ENCODE data around the gene ABCD4.
A peak's percentile ranks its signal among the peaks of the same experiment; 100 is the strongest.
"Not testable (repeated sequence)": the region's sequence is repeated elsewhere in the genome, so short reads cannot be mapped to it uniquely, and the experiment has no call there.

Gene ABCD4

GRCh38 chr14:74302634-74303569 lies at the start of gene ABCD4:
Gene ABCD4 (minus strand): TSS chr14:74302934. CDS start chr14:74302912, 22 bp downstream.
- peak; percentile 92 for DNase-seq

DNA sequence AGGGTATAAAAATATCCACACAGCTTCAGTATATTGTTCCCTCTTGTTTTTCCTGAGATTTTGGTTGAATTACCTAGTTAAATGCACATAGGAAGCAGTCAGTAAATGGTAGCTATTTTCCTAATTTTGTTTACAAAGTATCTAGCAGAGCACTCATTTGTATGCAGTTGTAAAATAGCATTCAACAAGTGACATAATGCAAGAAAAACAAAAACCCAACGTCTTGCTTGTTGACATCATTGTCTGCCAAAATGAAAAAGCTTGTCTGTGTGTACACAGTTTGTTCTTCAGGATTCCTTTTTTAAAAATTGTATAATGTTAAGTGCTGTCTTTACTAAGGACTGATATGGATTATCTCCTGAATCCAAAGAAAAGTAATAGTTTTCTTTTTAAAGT lies 48.2 kb upstream of the ABCD4 start:
- no peak for DNase-seq

- DNase-seq, result no peak
Measured at GRCh38 chr14:74350211-74350927, 47.6 kb upstream of the ABCD4 start.

- DNase-seq, result no peak
Measured at GRCh38 chr14:74349757-74350156, 47.0 kb upstream of the ABCD4 start.

DNA sequence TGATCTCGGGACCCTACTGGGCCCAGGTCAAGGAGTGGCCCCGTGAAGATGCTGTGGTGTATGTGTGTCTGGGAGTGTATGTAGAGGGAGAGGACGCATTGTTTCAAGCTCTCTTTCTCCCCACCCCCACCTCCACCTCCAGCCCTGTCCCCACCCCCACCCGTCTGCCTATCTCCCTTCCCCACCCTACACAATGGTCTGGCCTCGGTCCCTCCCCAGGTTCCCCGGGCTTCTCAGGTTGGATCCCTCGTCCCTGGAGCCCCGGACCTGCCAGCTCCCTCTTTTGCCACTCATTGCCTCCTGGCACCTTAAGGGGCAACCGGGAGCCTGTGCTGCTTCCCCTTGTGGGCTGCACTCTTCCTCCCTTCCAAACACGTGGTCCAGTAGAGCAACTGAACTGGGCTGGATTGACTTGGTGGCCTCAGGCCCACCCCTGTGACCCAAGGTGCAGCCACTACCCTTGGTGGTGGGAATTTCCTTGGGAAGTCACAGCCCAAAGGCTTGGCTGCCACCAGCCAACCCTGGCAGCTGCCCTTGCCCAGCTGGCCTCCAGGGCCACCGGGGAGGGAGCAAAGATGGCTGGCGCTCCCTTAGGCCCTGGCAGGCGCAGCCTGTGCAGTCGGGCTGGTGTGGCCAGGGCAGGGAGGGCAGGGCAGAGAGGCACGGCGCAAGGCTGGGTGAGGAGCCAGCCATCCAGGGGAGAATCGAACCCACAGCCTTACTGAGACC lies 46.2 kb upstream of the ABCD4 start:
- no peak for DNase-seq

DNA sequence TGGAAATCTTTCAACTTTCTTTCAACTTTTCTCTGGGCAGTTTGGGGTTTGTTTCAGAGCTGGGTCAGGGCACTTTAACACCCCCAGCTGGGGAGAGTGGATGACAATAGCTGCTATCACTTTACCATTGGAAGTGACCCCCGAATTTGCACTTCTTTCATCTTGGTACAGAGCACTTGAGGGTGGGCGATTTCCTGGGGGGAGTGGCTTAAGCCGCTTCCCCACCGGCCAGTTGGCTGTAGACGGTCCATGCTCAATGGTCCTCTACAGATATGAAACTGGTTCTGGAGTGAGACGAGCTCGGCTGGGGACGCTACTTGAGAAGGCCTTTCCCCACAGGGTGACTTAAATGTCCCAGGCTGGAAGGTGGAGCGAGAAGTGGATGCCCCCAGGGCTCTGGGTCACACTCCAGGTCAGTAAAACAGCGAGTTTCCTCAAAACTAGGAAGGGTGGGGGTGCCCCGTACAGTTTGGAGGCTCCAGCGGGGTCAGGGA lies 45.6 kb upstream of the ABCD4 start, which contains the start of gene VRTN:
Gene VRTN (plus strand): TSS at position 231 of the 494 bp plus-strand sequence. CDS start 8,313 bp downstream, outside the sequence.
- DNase-seq, result no peak

- no peak for DNase-seq
Measured at GRCh38 chr14:74347795-74348100, 45.0 kb upstream of the ABCD4 start.

GRCh38 chr14:74347097-74347794 lies 44.5 kb upstream of the ABCD4 start:
- no peak for DNase-seq

- no peak for DNase-seq
Measured at GRCh38 chr14:74346341-74346740, 43.6 kb upstream of the ABCD4 start.

DNA sequence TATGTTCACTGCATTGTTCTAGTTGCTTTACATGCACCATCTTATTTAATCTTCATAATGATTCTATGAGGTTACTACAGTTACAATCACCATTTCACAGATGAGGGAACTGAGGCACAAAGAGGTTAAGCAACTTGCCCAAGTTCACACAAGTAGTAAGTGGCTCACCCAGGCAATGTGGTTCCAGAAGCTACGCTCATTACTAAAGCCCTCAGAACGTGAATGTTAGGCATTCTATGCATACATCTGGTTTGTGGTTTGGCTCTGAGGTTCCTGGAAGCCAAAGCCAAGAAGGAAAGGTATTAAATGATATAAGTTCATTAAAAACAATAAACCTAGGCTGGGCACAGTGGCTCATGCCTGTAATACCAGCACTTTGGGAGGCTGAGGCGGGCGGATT lies 31.2 kb upstream of the ABCD4 start:
- no peak for DNase-seq

DNA sequence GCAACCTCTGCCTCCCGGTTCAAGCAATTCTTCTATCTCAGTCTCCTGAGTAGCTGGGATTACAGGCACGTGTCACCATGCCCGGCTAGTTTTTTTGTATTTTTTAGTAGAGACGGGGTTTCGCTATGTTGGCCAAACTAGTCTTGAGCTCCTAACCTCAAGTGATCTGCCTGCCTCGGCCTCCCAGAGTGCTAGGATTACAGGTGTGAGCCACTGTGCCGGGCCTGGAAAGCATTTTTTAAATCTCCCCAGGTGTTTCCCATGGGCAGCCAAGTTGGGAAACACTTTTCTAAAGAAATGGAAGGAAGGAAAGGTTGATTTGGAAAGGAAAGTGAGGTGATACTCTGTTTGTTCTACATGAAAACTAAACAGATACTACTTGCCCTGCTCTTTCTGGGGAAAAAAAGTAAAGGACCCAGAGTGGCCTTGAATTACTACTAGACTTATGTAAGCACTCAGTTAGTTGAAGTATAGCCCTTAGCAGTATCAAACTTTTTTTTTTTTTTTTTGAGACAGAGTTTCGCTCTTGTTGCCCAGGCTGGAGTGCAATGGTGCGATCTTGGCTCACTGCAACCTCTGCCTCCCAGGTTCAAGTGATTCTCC lies 27.3 kb upstream of the ABCD4 start:
- not testable (repeated sequence) for DNase-seq

- no peak for DNase-seq
Measured at GRCh38 chr14:74326369-74327152, 23.8 kb upstream of the ABCD4 start.

DNA sequence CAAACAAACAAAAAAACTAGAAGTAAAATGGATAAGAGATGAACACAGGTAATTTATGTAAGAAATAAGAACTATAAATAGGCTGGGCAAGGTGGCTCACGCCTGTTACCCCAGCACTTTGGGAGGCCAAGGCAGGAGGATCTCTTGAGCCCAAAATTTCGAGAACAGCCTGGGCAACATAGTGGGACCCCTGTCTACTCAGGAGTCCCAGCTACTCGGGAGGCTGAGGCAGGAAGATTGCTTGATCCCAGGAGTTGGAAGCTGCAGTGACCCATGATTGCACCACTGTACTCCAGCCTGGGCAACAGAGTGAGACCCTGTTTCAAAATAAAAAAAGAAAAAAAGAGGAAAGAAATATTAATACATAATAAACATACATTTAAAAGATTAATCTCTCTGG lies 22.7 kb upstream of the ABCD4 start:
- DNase-seq, result no peak

DNA sequence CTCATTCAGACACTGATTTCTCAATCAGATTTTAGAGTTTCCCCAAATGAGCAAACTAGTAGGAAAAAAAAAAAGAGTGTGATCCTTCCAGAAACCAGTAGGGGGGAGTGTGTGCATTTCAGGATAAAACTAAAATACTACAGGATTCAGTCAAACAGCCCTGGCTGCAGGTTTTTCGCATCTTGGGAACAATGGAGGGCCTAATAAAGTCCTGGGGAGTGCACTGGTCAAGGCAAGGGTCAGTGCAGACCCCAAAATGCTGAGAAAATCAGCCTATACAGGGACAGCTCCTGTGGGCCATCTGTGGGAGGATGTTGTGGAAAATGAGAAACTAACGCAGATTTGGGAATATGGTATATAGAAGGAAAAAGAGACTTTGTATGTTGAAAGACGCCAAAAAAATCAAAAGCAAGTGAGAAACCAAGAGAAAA lies 22.2 kb upstream of the ABCD4 start:
- no peak for DNase-seq

GRCh38 chr14:74314576-74314975 lies 11.8 kb upstream of the ABCD4 start:
- DNase-seq, result no peak

GRCh38 chr14:74313601-74314000 lies 10.9 kb upstream of the ABCD4 start:
- no peak for DNase-seq

DNA sequence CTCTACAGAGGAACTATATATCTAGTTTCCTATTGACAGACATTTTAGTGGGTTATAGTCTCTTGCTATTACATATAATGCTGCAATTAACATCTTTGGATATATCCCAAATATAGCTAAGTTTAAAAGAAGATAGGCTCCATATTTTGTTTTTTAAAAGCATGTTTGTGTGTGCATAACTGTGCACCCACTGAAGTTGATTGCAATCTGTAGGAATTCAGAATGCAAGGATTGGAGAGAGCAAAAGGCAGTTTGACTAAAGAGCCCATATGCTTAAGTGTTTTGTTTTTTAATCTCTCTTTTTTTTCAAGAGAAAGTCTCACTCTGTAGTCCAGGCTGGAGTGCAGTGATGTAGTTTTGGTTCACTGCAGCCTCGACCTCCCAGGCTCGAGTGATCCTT lies 9.4 kb upstream of the ABCD4 start:
- no peak for DNase-seq

DNA sequence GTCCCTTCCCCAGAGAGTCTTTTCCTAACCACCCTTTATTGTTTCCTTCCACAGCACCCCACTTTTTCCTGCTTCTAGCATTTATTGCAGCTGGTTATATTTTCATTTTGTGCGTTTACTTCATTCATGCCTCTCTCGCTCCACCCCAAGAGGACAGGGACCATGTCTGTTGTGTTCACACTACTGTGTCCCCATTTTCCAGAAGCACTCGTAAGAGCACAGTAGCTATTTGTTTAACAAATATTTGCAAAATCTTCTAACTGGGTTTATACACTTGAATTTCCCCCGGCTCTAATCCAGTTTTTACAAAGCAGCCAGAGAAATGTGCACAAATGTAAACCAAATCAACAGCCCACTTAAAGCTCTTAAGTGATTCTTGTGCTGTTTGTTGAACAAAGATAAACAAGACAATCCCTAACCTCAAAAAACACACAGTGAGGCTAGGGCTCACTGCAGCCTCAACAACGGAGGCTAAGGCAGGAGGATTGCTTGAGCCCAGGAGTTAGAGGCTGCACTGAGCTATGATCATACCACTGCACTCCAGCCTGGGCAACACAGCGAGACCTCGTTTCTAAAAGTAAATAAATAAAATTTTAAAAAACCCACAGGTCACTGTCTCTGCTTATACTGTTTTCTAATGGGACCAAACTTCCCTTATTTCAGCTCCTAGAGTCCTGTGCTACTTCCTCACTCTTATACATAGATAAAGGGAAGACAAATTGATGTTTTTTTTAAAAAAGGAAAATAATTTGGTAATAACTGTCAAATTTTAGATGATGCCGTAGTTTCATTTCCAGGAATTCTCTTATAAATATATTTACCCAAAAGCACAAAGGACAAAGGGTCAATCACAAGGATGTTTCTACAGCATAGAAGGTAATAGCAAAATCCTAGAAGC lies 6.6 kb upstream of the ABCD4 start:
- DNase-seq, result no peak

DNA sequence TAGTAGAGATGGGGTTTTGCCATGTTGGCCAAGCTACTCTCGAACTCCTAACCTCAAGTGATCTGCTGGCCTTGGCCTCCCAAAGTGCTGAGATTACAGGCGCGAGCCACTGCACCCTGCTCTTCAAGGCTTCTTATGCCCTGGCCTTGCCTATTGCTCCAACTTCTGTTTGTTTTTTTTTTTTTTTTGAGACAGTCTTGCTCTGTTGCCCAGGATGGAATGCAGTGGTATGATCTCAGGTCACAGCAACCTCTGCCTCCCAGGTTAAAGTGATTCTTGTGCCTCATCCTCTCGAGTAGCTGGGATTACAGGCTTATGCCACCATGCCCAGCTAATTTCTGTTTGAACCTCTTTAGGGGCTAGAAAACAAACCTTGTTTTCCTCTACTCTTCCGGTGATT lies 6.0 kb upstream of the ABCD4 start:
- DNase-seq, result no peak

- no peak for DNase-seq
Measured at GRCh38 chr14:74302152-74302628, 544 bp downstream of the ABCD4 start.
